Measurements from ENCODE around the gene SLC32A1.

SLC32A1 gene

DNA sequence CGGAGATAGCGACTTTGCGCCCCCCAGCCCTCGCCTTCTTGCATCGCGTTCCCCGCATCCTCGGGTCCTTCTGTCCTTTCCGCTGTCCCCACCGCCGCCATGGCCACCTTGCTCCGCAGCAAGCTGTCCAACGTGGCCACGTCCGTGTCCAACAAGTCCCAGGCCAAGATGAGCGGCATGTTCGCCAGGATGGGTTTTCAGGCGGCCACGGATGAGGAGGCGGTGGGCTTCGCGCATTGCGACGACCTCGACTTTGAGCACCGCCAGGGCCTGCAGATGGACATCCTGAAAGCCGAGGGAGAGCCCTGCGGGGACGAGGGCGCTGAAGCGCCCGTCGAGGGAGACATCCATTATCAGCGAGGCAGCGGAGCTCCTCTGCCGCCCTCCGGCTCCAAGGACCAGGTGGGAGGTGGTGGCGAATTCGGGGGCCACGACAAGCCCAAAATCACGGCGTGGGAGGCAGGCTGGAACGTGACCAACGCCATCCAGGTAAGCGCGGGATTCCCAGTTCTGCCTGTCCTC, 401 bp downstream of the SLC32A1 start:
- H3K4me3 ChIP-seq (replicated peaks in 1 of 2; ENCODE audit: low read depth in 2 of 2, low read length in 2 of 2): no peak overlapping the region
- no peak for DNase-seq (ENCODE audit: low read depth in 2 of 2)
- TF ChIP-seq, protein P1, sequence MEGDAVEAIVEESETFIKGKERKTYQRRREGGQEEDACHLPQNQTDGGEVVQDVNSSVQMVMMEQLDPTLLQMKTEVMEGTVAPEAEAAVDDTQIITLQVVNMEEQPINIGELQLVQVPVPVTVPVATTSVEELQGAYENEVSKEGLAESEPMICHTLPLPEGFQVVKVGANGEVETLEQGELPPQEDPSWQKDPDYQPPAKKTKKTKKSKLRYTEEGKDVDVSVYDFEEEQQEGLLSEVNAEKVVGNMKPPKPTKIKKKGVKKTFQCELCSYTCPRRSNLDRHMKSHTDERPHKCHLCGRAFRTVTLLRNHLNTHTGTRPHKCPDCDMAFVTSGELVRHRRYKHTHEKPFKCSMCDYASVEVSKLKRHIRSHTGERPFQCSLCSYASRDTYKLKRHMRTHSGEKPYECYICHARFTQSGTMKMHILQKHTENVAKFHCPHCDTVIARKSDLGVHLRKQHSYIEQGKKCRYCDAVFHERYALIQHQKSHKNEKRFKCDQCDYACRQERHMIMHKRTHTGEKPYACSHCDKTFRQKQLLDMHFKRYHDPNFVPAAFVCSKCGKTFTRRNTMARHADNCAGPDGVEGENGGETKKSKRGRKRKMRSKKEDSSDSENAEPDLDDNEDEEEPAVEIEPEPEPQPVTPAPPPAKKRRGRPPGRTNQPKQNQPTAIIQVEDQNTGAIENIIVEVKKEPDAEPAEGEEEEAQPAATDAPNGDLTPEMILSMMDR (IDR thresholded peaks at IDR 0.05; ENCODE audit: low read depth, low read length): no peak

DNA sequence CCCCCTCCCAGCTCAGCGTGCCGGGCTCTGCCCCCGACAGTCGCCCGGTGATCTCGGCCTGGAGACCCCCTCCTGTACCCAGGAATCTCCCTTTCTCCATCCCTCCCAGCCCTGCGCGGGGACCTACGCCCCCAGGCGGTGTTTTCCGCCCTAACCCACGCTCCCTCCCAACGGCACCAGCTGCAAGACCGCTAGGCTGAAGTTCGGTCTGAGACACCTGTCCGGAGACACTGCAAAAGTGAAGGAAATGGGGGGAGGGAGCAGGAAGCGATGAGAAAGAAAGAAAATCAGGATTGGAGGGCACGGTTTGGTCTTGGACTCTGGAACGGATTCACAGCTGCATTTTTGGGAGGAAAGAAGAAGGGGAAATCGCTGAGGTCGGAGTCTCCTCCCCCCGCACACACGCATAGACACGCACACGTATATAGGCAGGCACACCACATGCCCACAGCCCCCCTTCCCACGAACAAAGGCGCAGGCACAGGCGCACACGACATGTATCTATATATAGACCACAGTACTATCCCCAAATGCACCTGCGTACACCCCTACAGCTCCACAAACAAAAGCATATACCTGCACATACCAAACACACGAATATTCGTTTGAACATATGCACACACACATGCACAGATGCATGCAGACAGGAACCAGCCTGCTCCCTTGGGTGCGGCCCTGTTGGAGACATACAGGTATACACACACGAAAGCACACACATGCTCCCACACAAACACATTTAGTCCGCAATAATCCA, 1.0 kb downstream of the SLC32A1 start:
- H3K4me3 ChIP-seq (replicated peaks in 1 of 2; ENCODE audit: low read depth in 2 of 2, low read length in 2 of 2): no peak overlapping the region
- DNase-seq (ENCODE audit: low read depth in 2 of 2): no peak
- TF ChIP-seq, protein P1 (IDR thresholded peaks at IDR 0.05; ENCODE audit: low read depth, low read length): no peak

DNA sequence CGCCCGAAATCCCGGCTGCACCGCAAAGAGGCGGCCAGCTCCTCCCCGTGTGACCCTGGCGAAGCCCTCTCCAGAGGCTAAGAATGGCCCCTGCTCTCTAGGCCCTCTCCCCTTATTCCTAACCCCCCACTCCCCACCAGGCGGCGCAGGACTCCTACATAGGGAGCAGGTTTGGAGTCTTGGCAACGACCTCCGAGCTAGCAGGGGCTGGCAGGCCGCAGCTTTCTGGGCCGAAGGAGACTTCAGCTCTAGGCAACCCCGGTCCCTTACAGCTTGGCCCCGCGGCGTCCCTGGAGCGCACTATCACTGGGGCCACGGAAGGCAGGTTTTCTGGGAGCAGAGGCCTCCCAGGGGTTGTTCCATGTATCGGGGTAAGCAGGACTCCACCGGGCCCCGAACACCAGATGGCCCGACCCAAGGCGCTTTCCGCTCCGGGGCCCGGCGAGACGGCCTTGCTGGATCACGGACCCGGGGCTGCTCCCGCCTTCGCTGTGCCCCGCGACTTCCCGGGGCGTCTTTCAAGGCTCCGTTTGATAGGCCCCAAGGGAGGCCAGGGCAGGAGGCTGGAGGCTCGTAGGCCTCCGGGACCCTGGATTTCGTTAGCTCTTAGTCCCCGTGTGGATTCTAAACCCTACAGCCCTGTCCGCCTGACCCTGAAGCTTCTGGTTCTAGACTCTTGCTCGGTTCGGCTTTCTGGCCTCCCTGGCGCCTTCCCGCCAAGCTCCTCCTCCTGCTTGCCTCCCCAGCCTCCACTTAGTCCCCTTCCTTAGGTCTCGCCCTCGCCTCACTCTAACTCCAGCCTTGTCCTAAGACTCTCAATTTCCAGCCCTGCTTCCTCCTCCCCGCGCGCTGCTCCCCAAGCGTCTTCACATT, 1.9 kb downstream of the SLC32A1 start:
- peak in 1 of 2 donors; percentile 47 for DNase-seq (ENCODE audit: low read depth in 2 of 2)
- TF ChIP-seq, protein P1 (IDR thresholded peaks at IDR 0.05; ENCODE audit: low read depth, low read length): peak; percentile 53
- no peak overlapping the region for H3K4me3 ChIP-seq (replicated peaks in 1 of 2; ENCODE audit: low read depth in 2 of 2, low read length in 2 of 2)

- DNase-seq (ENCODE audit: low read depth in 2 of 2): peak in 1 of 2 donors; percentile 29
- TF ChIP-seq, protein P1 (IDR thresholded peaks at IDR 0.05; ENCODE audit: low read depth, low read length): peak; percentile 19
- no peak overlapping the region for H3K4me3 ChIP-seq (replicated peaks in 1 of 2; ENCODE audit: low read depth in 2 of 2, low read length in 2 of 2)
Observed at GRCh38 chr20:38726804-38727606, 2.7 kb downstream of the SLC32A1 start.

GRCh38 chr20:38727607-38728190, 3.4 kb downstream of the SLC32A1 start:
- TF ChIP-seq, protein P1 (IDR thresholded peaks at IDR 0.05; ENCODE audit: low read depth, low read length): no peak
- H3K4me3 ChIP-seq (replicated peaks in 1 of 2; ENCODE audit: low read depth in 2 of 2, low read length in 2 of 2): no peak overlapping the region
- DNase-seq (ENCODE audit: low read depth in 2 of 2): no peak

All from cardiac fibroblast (primary cell).